AG04450 (cell line): ENCODE data around the gene CABP4. TPM values are rescaled to one million over a fixed set of nuclear protein-coding genes. Genes with fewer than 3 reads are reported as not detected.

Source experiments
- CTCF ChIA-PET: fragments of 300-600, 350-600 bp; formaldehyde crosslinking; extraction: SDS; loops from one replicate; lab custom pipeline; 2022; ENCODE audit warnings: antibody characterized with exemption, inconsistent platforms; lab: Charles Lee
- POLR2A ChIA-PET: fragments of 350-600 bp; formaldehyde crosslinking; extraction: SDS; loops from one replicate; lab custom pipeline; 2021; ENCODE audit warnings: antibody characterized with exemption, inconsistent platforms; lab: Yijun Ruan, JAX
- DNase-seq: peaks from one replicate; pipeline ENCODE4 v3.0.0-alpha.2; 2011; ENCODE audit warnings: low read depth, low spot score
- H3K27ac ChIP-seq: one replicate; pipeline ENCODE4 v1.5.1; 2012; ENCODE audit warnings: low read depth, low read length, control low read depth
- H3K27me3 ChIP-seq: one replicate; pipeline ENCODE4 v1.6.0; 2012; ENCODE audit warnings: low read length; ENCODE audit not compliant: control insufficient read depth, insufficient read depth
- H3K4me3 ChIP-seq: 2 replicates; pipeline ENCODE4 v1.5.1; 2011; ENCODE audit warnings: mild to moderate bottlenecking, low read depth, low read length, control low read depth
- H3K9me3 ChIP-seq: 2 replicates; pipeline ENCODE4 v1.5.1; 2012; ENCODE audit warnings: low read length; ENCODE audit not compliant: control insufficient read depth, insufficient read depth
- CTCF ChIP-seq: IDR thresholded peaks from 2 replicates; pipeline ENCODE4 v1.5.1; 2011; ENCODE audit warnings: low read depth, low read length, control low read depth, inconsistent platforms
- polyA plus RNA-seq: library from polyadenylated mRNA; depleted of rRNA; stranded (reverse); fragments of >200 nt; gene quantifications from 2 replicates; pipeline ENCODE4 v1.2.3, GENCODE V29; 2011

Gene CABP4
- polyA plus RNA-seq, 1 experiment, result not detected

- no peak for TF ChIP-seq CTCF
- no peak overlapping the region for H3K4me3 ChIP-seq
- H3K9me3 ChIP-seq, result no peaks in the 10 kb centered on the region; the same call in 1 of the 2 replicates
- ChIA-PET CTCF (no interaction called here), POLR2A (no interaction called here)
- no peaks in the 10 kb centered on the region for H3K27me3 ChIP-seq
- no peak for DNase-seq
- H3K27ac ChIP-seq, result no peak overlapping the region
These were observed 39.4 kb downstream of the CABP4 start for GRCh38 chr11:67494371-67495233.

- CTCF ChIA-PET, result no interaction called here
- no peak overlapping the region for H3K27ac ChIP-seq
- H3K27me3 ChIP-seq, result no peaks in the 10 kb centered on the region
- no peaks in the 10 kb centered on the region; the same call in 1 of the 2 replicates for H3K9me3 ChIP-seq
- no peak for TF ChIP-seq CTCF
- POLR2A ChIA-PET, result no interaction called here
- no peak for DNase-seq
- no peak overlapping the region for H3K4me3 ChIP-seq
These were observed 40.3 kb downstream of the CABP4 start for GRCh38 chr11:67495234-67496005.

- Histone ChIP-seq H3K9me3 (no peaks in the 10 kb centered on the region; the same call in 1 of the 2 replicates), H3K27me3 (no peaks in the 10 kb centered on the region), H3K27ac (no peak overlapping the region), H3K4me3 (no peak overlapping the region)
- TF ChIP-seq CTCF, result no peak
- DNase-seq, result no peak
- ChIA-PET CTCF (no interaction called here), POLR2A (no interaction called here)
These were observed 41.0 kb downstream of the CABP4 start for GRCh38 chr11:67496113-67496512.

GRCh38 chr11:67497656-67498291 lies 42.6 kb downstream of the CABP4 start:
- TF ChIP-seq CTCF, result no peak
- POLR2A ChIA-PET, result interaction anchor here (1.7 kb wide), 1 partner anchor 15 kb away, joined by 3 read pairs; the partner anchor contains the start of gene AIP

More at GRCh38 chr11:67497656-67498291, 42.6 kb downstream of the CABP4 start:
- no peak for DNase-seq
- no peak overlapping the region for H3K4me3 ChIP-seq
- CTCF ChIA-PET, result no interaction called here
- H3K27ac ChIP-seq, result no peak overlapping the region
- no peaks in the 10 kb centered on the region; the same call in 1 of the 2 replicates for H3K9me3 ChIP-seq
- H3K27me3 ChIP-seq, result no peaks in the 10 kb centered on the region
